Neural cell (in vitro differentiated cells): ENCODE data around the gene FBXO48.
"Not testable (repeated sequence)": the region's sequence is repeated elsewhere in the genome, so short reads cannot be mapped to it uniquely, and the experiment has no call there.

ENCODE experiments used
- CTCF ChIP-seq: fragments of 450-650 bp; IDR thresholded peaks from 2 replicates; pipeline ENCODE4 v1.5.1; 2014; ENCODE audit warnings: antibody characterized with exemption, mild to moderate bottlenecking, moderate library complexity; ENCODE audit not compliant: poor library complexity, severe bottlenecking
- EZH2 ChIP-seq: fragments of 200-600, 300-800 bp; shearing (Covaris generic), sonication (generic); IDR thresholded peaks from 2 replicates; pipeline ENCODE4 v1.6.1; 2014; ENCODE audit warnings: antibody characterized with exemption, low read length, borderline replicate concordance, mild to moderate bottlenecking; ENCODE audit not compliant: insufficient read depth, poor library complexity, severe bottlenecking
- POLR2AphosphoS5 ChIP-seq: IDR thresholded peaks from 2 replicates; pipeline ENCODE4 v1.6.1; 2012
- RAD21 ChIP-seq: fragments of 450-650 bp; conservative IDR thresholded peaks from 2 replicates; pipeline ENCODE4 v1.6.1; 2014; ENCODE audit warnings: antibody characterized with exemption, mild to moderate bottlenecking, moderate library complexity
- REST ChIP-seq: IDR thresholded peaks from 2 replicates; pipeline ENCODE4 v1.6.1; 2012; ENCODE audit warnings: borderline replicate concordance
- SMC3 ChIP-seq: fragments of 450-650 bp; conservative IDR thresholded peaks from 2 replicates; pipeline ENCODE4 v1.6.1; 2014; ENCODE audit warnings: antibody characterized with exemption, mild to moderate bottlenecking, moderate library complexity; ENCODE audit not compliant: poor library complexity
- TAF1 ChIP-seq: IDR thresholded peaks from 2 replicates; pipeline ENCODE4 v1.6.1; 2012; ENCODE audit warnings: low read depth

GRCh38 chr2:68488605-68489004 is 21.5 kb upstream of the FBXO48 start:
- not testable (repeated sequence) for TF ChIP-seq CTCF, RAD21, TAF1, SMC3, EZH2, POLR2AphosphoS5, REST
